CD8-positive, alpha-beta memory T cell (primary cell): Measurements from ENCODE around the gene FGF19. TPM values are rescaled to one million over a fixed set of nuclear protein-coding genes. Genes with fewer than 3 reads are reported as not detected.

Experiments used
- CTCF ChIA-PET: fragments of 350-600 bp; sonication (Branson Sonifier 250); formaldehyde crosslinking; loops from one replicate; lab custom pipeline; 2021; ENCODE audit warnings: antibody characterized with exemption; lab: Charles Lee
- POLR2A ChIA-PET: fragments of 350-600 bp; sonication (Branson Sonifier 250); formaldehyde crosslinking; loops from one replicate; lab custom pipeline; 2021; ENCODE audit warnings: antibody characterized with exemption; lab: Charles Lee
- DNase-seq, 5 donors: peaks; one replicate each; pipeline versions ENCODE4 v3.0.0 to v3.0.0-alpha.2; 2020 to 2022; ENCODE audit warnings: mixed read lengths in 1 of 5
- H3K27ac ChIP-seq: one replicate; pipeline ENCODE4 v1.7.0; 2013; ENCODE audit warnings: low read depth, mild to moderate bottlenecking, low read length, moderate library complexity
- H3K27me3 ChIP-seq: 2 replicates; pipeline ENCODE4 v1.7.0; 2013; ENCODE audit warnings: low read length, mild to moderate bottlenecking; ENCODE audit not compliant: insufficient read depth, poor library complexity, severe bottlenecking
- H3K36me3 ChIP-seq: 2 replicates; pipeline ENCODE4 v1.7.0; 2013; ENCODE audit warnings: mild to moderate bottlenecking, low read length, moderate library complexity; ENCODE audit not compliant: insufficient read depth
- H3K4me1 ChIP-seq: 2 replicates; pipeline ENCODE4 v1.7.0; 2013; ENCODE audit warnings: mild to moderate bottlenecking, low read length, moderate library complexity; ENCODE audit not compliant: insufficient read depth
- H3K4me3 ChIP-seq: 2 replicates; pipeline ENCODE4 v1.7.0; 2013; ENCODE audit warnings: mild to moderate bottlenecking, low read length
- H3K9me3 ChIP-seq: 2 replicates; pipeline ENCODE4 v1.7.0; 2013; ENCODE audit warnings: mild to moderate bottlenecking, low read length
- H3K27ac Mint-ChIP-seq, 8 donors: one replicate each; pipeline ENCODE4 v1.8.0; 2020 to 2021; ENCODE audit warnings: mixed read lengths in 8 of 8, mild to moderate bottlenecking in 6 of 8, inconsistent platforms in 3 of 8, moderate library complexity in 3 of 8
- H3K27me3 Mint-ChIP-seq, 2 donors: one replicate each; pipeline ENCODE4 v1.8.0; 2020 to 2021; ENCODE audit warnings: mixed read lengths in 2 of 2, mild to moderate bottlenecking in 1 of 2, moderate library complexity in 1 of 2
- H3K36me3 Mint-ChIP-seq, 3 donors: one replicate each; pipeline ENCODE4 v1.8.0; 2020 to 2021; ENCODE audit warnings: mixed read lengths in 3 of 3, inconsistent platforms in 1 of 3, mild to moderate bottlenecking in 1 of 3
- H3K4me1 Mint-ChIP-seq, 3 donors: one replicate each; pipeline ENCODE4 v1.8.0; 2020 to 2021; ENCODE audit warnings: mixed read lengths in 3 of 3, inconsistent platforms in 1 of 3, mild to moderate bottlenecking in 1 of 3
- H3K4me3 Mint-ChIP-seq, 7 donors: one replicate each; pipeline ENCODE4 v1.8.0; 2020 to 2021; ENCODE audit warnings: mixed read lengths in 7 of 7, mild to moderate bottlenecking in 6 of 7, moderate library complexity in 4 of 7, inconsistent platforms in 2 of 7
- H3K9me3 Mint-ChIP-seq, 5 donors: one replicate each; pipeline ENCODE4 v1.8.0; 2020 to 2022; ENCODE audit warnings: mixed read lengths in 5 of 5, mild to moderate bottlenecking in 3 of 5, moderate library complexity in 2 of 5, inconsistent platforms in 1 of 5
- polyA plus RNA-seq: library from polyadenylated mRNA; unstranded; fragments of 300-500 nt; fragmentation: Illumina TruSeq; gene quantifications from one replicate; pipeline ENCODE4 v1.2.3, GENCODE V29; 2021
- total RNA-seq, 2 experiments: library from RNA; stranded (reverse); gene quantifications; one replicate each; pipeline ENCODE4 v1.2.3, GENCODE V29; 2021

The FGF19 gene
- total and polyA plus RNA-seq, 3 experiments from 2014 or later = not detected

- H3K4me3 Mint-ChIP-seq = no peak overlapping the region
- no peaks in the 10 kb centered on the region for H3K4me1 Mint-ChIP-seq
- no peak for DNase-seq
- POLR2A ChIA-PET = no interaction called here
- Histone ChIP-seq H3K27ac (no peak overlapping the region), H3K4me3 (no peak overlapping the region), H3K9me3 (no peaks in the 10 kb centered on the region), H3K36me3 (no peaks in the 10 kb centered on the region), H3K27me3 (no peaks in the 10 kb centered on the region), H3K4me1 (no peaks in the 10 kb centered on the region)
- CTCF ChIA-PET = no interaction called here
- no peaks in the 10 kb centered on the region for H3K36me3 Mint-ChIP-seq
- no peaks in the 10 kb centered on the region for H3K9me3 Mint-ChIP-seq
- no peak overlapping the region for H3K27ac Mint-ChIP-seq
- peaks cover 13 to 26% of the 10 kb centered on the region in 2 donors for H3K27me3 Mint-ChIP-seq
Measured at GRCh38 chr11:69745201-69745600, 41.4 kb upstream of the FGF19 start.

DNA sequence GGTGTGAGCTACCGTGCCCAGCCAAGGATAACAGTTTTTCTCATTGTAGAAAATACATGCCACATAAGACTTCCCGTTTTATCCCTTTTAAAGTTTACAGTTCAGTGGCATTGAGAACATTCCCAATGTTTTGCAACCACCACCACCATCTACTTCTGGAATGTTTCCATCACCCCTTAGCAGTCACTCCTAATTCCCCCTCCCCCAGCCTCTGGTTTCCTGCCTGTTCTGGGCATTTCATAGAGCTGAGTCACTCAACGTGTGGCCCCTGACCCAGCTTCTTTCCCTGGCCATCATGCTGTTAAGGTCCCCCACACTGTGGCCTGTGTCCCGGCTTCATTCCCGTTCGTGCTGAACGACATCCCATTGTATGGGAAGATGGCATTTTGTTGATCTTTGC is 40.6 kb upstream of the FGF19 start:
- ChIA-PET POLR2A (no interaction called here), CTCF (no interaction called here)
- H3K4me3 ChIP-seq = no peak overlapping the region
- no peak overlapping the region for H3K4me3 Mint-ChIP-seq
- no peaks in the 10 kb centered on the region for H3K27me3 ChIP-seq
- no peaks in the 10 kb centered on the region for H3K9me3 ChIP-seq
- no peaks in the 10 kb centered on the region for H3K4me1 ChIP-seq
- H3K4me1 Mint-ChIP-seq = no peaks in the 10 kb centered on the region
- no peaks in the 10 kb centered on the region for H3K36me3 Mint-ChIP-seq
- no peaks in the 10 kb centered on the region for H3K36me3 ChIP-seq
- H3K9me3 Mint-ChIP-seq = peaks cover 0 to 1% (median 0%) of the 10 kb centered on the region in 5 donors
- peaks cover 13 to 26% of the 10 kb centered on the region in 2 donors for H3K27me3 Mint-ChIP-seq
- H3K27ac ChIP-seq = no peak overlapping the region
- no peak for DNase-seq
- H3K27ac Mint-ChIP-seq = no peak overlapping the region

DNA sequence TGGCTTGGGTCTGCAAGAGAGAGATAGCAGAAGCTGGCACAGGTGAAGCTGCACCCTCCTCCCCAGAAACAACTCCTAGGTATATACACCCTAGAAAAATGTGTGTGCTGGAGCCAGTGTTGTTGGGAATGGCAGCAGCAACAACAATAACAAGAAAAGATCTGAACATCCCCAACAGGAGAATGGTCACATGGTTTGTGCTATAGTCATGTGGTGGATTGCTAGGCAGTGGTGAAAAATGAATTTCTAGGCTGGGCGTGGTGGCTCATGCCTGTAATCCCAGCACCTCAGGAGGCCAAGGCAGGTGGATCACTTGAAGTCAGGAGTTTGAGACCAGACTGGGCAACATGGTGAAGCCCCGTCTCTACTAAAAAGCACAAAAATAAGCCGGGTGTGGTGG is 31.0 kb upstream of the FGF19 start:
- no peaks in the 10 kb centered on the region for H3K4me1 Mint-ChIP-seq
- no peaks in the 10 kb centered on the region for H3K36me3 ChIP-seq
- no peak overlapping the region for H3K4me3 ChIP-seq
- CTCF ChIA-PET = no interaction called here
- peaks cover 0 to 11% (median 10%) of the 10 kb centered on the region in 5 donors for H3K9me3 Mint-ChIP-seq
- no peaks in the 10 kb centered on the region for H3K36me3 Mint-ChIP-seq
- H3K27ac ChIP-seq = no peak overlapping the region
- no peak overlapping the region for H3K27ac Mint-ChIP-seq
- H3K27me3 Mint-ChIP-seq = peaks cover 15 to 22% of the 10 kb centered on the region in 2 donors
- no peak for DNase-seq
- peak overlapping the region in 1 of 7 donors; percentile 36 for H3K4me3 Mint-ChIP-seq
- no peaks in the 10 kb centered on the region for H3K4me1 ChIP-seq
- POLR2A ChIA-PET = no interaction called here
- H3K9me3 ChIP-seq = no peaks in the 10 kb centered on the region
- no peaks in the 10 kb centered on the region for H3K27me3 ChIP-seq

DNA sequence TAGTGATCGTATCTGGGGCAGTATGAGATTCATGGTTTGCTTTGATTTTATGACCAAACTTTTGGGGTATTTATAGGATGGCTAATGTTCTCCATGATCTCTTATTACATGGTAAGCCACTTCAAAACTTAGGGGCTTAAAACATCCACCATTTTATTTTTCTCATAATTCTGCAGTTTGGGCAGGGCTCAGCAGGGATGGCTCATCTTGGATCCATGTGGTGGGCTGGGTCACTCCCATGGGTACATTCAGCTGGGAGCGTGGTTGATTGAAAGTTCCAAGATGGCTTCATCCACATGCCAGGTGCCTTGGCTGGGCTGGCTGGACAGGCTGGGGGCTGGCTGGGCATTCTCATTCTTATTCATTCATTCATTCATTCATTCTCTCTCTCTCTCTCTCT is 30.5 kb upstream of the FGF19 start:
- no peaks in the 10 kb centered on the region for H3K4me1 ChIP-seq
- ChIA-PET CTCF (no interaction called here), POLR2A (no interaction called here)
- Mint-ChIP-seq H3K4me1 (no peaks in the 10 kb centered on the region), H3K27ac (no peak overlapping the region), H3K27me3 (peaks cover 15 to 25% of the 10 kb centered on the region in 2 donors), H3K4me3 (no peak overlapping the region), H3K9me3 (peaks cover 0 to 11% (median 8%) of the 10 kb centered on the region in 5 donors), H3K36me3 (no peaks in the 10 kb centered on the region)
- no peaks in the 10 kb centered on the region for H3K9me3 ChIP-seq
- H3K27ac ChIP-seq = no peak overlapping the region
- H3K4me3 ChIP-seq = no peak overlapping the region
- H3K27me3 ChIP-seq = no peaks in the 10 kb centered on the region
- H3K36me3 ChIP-seq = no peaks in the 10 kb centered on the region
- DNase-seq = no peak

GRCh38 chr11:69732910-69733309 is 29.1 kb upstream of the FGF19 start:
- H3K36me3 Mint-ChIP-seq = no peaks in the 10 kb centered on the region
- CTCF ChIA-PET = no interaction called here
- Histone ChIP-seq H3K4me3 (no peak overlapping the region), H3K36me3 (no peaks in the 10 kb centered on the region), H3K27ac (no peak overlapping the region), H3K9me3 (no peaks in the 10 kb centered on the region), H3K4me1 (no peaks in the 10 kb centered on the region), H3K27me3 (no peaks in the 10 kb centered on the region)
- no peak overlapping the region for H3K4me3 Mint-ChIP-seq
- H3K9me3 Mint-ChIP-seq = peaks cover 0 to 11% (median 7%) of the 10 kb centered on the region in 5 donors
- H3K27me3 Mint-ChIP-seq = peaks cover 15 to 32% of the 10 kb centered on the region in 2 donors
- POLR2A ChIA-PET = interaction anchor here (0.8 kb wide), 1 partner anchor 968 kb away, joined by 4 read pairs; no protein-coding TSS in a partner anchor
- H3K4me1 Mint-ChIP-seq = no peaks in the 10 kb centered on the region
- DNase-seq = no peak
- no peak overlapping the region for H3K27ac Mint-ChIP-seq

DNA sequence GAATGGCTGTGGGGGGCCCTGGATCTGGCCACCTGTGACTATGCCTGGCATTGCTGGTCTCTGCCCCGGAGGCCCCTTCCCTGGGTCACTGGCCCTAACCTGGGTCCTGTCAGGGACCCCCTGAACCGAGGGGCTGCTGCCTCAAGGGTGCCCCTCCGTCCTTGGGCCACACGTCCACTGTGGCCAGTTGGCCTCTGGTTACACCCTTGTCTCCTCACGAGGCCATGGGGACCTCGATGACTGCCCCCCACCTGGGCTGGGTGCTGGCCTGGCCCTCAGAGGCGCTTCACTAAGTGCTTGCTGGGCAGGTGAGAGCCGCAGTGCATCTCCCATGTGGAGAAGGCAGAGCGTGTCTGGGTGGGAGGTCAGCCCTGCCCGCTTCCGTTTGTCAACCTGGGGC is 27.3 kb upstream of the FGF19 start:
- CTCF ChIA-PET = no interaction called here
- DNase-seq = no peak
- H3K9me3 Mint-ChIP-seq = peaks cover 0 to 11% (median 7%) of the 10 kb centered on the region in 5 donors

DNA sequence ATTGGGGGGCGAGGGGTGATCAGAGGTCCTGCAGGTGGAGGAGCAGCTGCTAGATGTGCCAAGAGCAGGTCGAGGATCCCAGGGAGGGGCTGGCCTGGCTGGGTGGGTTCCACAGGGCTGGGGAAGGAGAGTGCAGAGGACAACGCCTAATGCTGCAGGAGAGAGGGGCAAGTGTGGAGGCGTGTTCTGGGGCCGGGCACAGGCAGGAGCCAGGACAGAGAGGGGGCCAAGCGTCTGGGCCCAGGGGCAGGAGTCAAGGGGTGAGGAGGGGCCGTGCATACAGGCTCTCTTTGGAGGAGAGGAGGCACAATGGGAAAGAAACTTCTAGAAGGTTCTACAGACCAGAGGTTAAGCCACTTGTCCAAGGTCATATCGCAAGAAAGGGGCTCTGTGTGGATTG is 26.7 kb upstream of the FGF19 start:
- Histone ChIP-seq H3K27ac (no peak overlapping the region), H3K36me3 (no peaks in the 10 kb centered on the region), H3K27me3 (no peaks in the 10 kb centered on the region), H3K4me3 (no peak overlapping the region), H3K4me1 (no peaks in the 10 kb centered on the region), H3K9me3 (no peaks in the 10 kb centered on the region)
- H3K4me1 Mint-ChIP-seq = no peaks in the 10 kb centered on the region
- ChIA-PET POLR2A (no interaction called here), CTCF (no interaction called here)
- peaks cover 20 to 46% of the 10 kb centered on the region in 2 donors for H3K27me3 Mint-ChIP-seq
- H3K9me3 Mint-ChIP-seq = peaks cover 0 to 11% (median 7%) of the 10 kb centered on the region in 5 donors
- H3K36me3 Mint-ChIP-seq = no peaks in the 10 kb centered on the region
- no peak for DNase-seq
- no peak overlapping the region for H3K27ac Mint-ChIP-seq
- peak overlapping the region in 1 of 7 donors; percentile 5 for H3K4me3 Mint-ChIP-seq

More for the DNA sequence above, 27.3 kb upstream of the FGF19 start:
- no peak overlapping the region for H3K4me3 Mint-ChIP-seq
- no peak overlapping the region for H3K27ac Mint-ChIP-seq
- no peaks in the 10 kb centered on the region for H3K4me1 Mint-ChIP-seq
- no peaks in the 10 kb centered on the region for H3K36me3 ChIP-seq
- peaks cover 20 to 41% of the 10 kb centered on the region in 2 donors for H3K27me3 Mint-ChIP-seq
- no peak overlapping the region for H3K27ac ChIP-seq
- H3K27me3 ChIP-seq = no peaks in the 10 kb centered on the region
- POLR2A ChIA-PET = no interaction called here
- no peaks in the 10 kb centered on the region for H3K9me3 ChIP-seq
- no peak overlapping the region for H3K4me3 ChIP-seq
- no peaks in the 10 kb centered on the region for H3K4me1 ChIP-seq
- H3K36me3 Mint-ChIP-seq = no peaks in the 10 kb centered on the region

DNA sequence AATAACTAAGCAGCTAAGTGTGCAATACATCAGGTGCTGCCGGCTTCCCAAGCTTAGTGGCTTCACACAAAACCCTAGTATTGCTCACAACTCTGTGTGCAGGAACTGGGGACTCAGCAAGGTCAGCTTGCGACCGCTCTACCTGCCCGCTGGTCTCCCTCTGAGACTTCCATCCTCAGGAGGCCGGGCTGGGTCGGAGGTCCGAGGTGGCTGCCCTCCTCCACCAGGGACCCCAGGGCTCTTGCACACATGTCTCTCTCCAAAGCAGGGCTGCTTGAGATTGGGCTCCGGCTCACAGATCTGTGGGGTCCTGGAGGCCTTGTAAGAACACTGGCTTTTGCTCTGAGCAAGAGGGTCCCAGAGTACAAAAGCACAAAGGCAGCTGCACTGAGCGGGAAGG is 25.4 kb upstream of the FGF19 start:
- H3K27me3 Mint-ChIP-seq = peaks cover 20 to 48% of the 10 kb centered on the region in 2 donors
- H3K4me3 ChIP-seq = no peak overlapping the region
- ChIA-PET CTCF (no interaction called here), POLR2A (no interaction called here)
- no peak for DNase-seq
- no peaks in the 10 kb centered on the region for H3K27me3 ChIP-seq
- H3K4me1 Mint-ChIP-seq = no peaks in the 10 kb centered on the region
- H3K9me3 Mint-ChIP-seq = peaks cover 0 to 5% (median 4%) of the 10 kb centered on the region in 5 donors
- H3K36me3 Mint-ChIP-seq = no peaks in the 10 kb centered on the region
- no peak overlapping the region for H3K27ac Mint-ChIP-seq
- H3K27ac ChIP-seq = no peak overlapping the region
- no peaks in the 10 kb centered on the region for H3K36me3 ChIP-seq
- no peaks in the 10 kb centered on the region for H3K9me3 ChIP-seq
- no peaks in the 10 kb centered on the region for H3K4me1 ChIP-seq
- H3K4me3 Mint-ChIP-seq = no peak overlapping the region
